GM19193 (cell line): ENCODE data around the gene SCRN2.

ENCODE experiments used
- POLR2A ChIP-seq: IDR thresholded peaks from 4 replicates; pipeline ENCODE4 v1.6.1; 2011; ENCODE audit not compliant: insufficient read depth, insufficient read length; ENCODE audit errors: extremely low read depth

Gene SCRN2

DNA sequence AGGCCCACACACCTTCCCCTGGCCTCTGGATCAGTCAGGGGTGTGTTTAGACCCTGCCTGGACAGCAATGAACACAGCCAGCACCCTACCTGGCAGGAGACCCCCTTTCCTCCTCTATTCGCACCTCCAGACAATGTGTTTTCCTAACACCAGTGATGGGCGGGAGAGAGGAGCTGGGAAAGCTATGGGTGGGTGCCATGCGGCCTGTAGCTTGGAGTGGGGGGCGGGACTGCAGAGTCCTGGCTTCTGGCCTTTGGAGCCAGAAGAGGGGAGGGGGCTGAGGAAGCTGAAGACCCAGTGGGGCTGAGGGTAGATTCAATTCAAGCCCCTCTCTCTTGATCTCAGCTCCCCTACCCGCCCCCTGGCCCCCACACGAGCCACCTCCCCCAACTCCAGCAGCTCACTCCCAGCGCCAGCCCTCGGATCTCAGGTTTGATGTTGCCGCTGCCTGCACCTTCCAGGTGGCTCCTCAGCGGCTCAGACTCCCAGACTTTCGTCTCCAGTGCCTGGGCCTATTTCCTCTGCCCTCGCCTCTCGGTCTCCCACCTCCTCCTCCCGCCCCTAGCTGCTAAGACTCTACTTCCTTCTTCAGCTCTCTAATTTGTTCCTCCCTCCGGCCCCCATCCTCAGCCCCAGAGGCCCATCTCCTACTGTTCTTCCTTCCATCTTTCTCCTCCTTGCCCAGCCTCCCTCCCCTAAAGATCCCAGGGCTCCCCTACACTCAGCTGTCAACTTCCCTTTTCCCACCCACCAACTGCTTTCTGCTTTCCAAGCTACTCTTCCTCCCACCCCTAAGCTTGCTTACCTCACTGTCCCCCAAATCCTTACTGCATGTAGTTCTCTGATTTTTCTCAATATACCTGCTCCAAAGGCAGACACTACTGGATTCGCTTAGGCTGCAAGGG lies 16.7 kb upstream of the SCRN2 start:
- TF ChIP-seq POLR2A: no peak

DNA sequence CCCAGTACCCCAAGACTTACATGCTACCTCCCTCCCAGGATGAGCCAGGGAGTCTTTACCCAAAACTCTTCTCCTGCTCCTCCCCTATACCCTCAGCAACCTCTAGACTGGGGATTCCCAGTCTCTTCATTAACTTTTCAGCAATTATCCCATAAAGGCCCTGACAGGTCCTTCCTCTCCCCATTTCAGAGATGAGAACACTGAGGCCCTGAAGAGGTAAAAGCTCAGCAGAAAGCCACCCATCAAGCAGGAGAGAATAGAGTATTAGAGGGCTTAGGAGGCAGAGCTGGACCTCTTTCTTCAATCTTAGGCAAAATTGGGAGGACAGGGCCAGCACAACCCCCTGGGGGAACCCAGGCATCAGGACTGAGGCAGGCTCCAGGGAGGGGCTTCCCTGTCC lies 15.8 kb upstream of the SCRN2 start:
- no peak for TF ChIP-seq POLR2A

DNA sequence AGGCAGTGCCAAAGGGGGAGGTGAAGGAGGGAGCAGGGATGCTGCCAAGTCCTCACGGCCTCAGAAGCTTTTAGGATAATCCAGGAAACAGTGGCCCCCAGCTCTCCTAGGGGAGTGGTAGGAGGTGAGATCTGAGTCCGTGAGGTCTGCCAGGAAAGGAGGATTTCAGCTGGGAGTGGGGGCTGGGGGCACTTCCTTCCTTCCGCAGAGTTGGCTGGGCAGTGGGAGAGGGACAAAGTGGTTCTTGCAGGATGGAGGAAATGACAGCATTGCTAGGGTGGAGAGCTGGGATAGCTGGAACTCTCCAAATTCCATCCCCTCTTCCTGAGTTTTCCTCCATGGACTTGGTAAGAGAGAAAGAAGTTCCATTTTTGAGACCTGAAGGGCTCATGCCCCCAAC lies 14.7 kb upstream of the SCRN2 start:
- no peak for TF ChIP-seq POLR2A

DNA sequence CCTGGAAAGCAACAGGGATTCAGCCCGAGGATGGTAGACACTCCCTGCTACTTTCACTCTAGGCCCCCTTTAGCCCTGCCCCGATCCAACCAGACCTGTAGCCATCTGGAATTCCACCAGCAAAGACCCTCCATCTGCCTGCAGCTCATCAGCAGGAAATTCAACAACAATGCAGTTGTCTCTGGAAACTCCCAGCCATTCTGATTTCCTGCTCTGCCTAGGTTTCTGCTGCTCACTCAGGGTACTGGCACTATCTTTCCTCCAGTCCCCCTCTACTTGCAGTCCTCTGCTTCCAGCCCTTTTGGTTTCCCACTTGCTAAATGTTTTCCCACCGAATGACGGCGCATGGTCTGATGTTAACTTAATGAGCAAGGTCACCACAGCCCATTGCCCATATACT lies 12.5 kb upstream of the SCRN2 start:
- TF ChIP-seq POLR2A: no peak

DNA sequence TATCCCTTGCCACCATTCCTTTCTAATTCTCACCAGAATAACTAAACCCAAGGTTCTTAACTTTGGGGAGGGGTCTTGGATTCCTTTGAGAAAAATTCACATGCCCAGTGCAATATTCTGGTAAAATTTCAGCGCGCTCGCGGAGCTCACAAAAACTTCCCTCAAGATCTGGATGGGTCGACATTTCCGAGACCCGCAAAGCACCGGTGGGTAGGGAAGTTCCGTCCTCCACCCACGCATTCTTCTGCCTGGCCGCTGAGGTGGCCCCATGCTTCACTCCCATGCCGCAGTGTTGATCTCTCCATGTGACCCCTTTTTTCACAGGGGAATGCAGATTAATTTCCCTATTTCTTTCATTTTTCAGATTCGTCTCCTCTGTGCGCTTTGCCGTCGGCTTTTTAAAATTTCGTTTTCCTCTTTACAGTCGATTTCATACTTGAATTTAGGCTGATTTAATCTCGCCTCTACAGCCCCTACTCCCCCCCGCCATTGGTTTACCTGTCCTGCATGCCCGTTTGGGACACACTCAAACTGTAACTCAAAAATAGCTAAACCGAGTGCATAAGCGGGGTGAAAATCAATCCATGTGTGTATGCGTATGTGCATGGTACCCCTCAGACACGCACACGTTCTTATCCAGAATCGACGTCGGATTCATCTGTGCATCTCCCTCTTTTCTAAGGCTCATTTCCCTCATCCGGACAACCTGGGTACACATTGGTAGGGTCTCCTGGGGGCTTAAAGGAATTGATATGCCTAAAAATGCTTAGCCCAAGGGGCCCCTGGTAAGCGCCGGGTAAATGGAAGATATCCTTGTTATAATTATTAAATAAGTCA lies 11.3 kb upstream of the SCRN2 start:
- TF ChIP-seq POLR2A: no peak

DNA sequence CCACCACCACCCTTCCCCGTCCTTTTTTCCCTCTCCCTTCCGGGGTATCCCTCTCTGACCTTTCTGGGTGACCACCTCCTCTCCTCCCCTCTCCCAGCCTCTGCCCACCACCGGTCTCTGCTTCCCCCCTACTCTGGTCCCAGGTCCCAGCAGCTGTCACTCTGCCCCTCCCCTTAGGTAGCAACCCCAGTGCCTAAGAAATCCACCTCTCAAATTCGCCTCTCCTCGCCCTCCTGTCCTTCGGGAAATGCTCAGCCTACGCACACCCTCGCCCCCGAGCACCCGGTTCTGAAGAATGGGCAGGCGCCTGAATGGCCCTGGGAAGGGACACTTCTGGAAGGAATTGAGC lies 10.7 kb upstream of the SCRN2 start:
- no peak for TF ChIP-seq POLR2A

DNA sequence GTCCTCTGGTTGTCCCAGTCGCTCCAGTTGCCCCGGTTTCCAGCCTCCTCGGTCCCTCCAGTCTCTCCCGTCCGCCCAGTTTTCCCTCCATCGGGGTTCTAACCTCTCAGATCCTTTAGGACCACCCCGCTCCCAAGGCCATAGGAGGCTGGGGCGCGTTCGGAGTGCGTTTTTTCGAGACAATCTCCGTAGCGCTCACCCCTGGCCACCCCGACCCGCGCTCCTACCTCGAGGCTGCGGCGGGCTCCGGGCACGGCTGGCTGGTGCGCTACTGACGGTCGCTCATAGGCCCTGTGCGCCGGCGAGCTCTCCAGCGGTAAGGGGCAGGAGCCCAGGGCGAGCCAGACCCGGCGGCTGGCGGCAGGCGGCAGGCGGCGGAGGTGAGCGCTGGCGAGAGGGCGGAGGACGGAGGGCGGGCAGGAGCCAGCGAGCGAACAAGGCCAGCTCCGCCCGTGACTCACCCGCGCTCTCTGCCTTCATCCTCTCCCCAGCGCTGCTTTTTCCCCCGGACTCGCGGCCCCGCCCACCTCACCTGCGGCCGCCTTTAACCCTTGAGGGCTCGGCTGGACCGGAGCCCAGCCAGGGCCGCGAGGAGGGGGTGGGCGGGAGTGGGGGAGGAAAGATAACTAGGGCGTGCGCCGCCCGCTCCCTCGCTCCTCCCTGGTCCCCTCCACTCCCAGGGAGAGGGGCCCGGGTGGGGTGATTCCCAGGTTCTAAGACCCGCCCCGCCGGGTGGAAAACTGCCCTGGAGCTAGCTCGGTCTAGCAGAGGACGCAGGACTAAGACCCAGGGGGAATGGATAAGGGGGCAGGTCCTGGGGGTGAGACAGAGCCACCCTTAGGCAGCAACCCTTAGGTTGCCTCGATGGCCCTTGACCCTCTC lies 9.9 kb upstream of the SCRN2 start, which contains the start of gene SP6:
Gene SP6 (minus strand): TSS at position 472 of the 882 bp plus-strand sequence. CDS start 2,734 bp downstream, outside the sequence.
- TF ChIP-seq POLR2A: no peak

DNA sequence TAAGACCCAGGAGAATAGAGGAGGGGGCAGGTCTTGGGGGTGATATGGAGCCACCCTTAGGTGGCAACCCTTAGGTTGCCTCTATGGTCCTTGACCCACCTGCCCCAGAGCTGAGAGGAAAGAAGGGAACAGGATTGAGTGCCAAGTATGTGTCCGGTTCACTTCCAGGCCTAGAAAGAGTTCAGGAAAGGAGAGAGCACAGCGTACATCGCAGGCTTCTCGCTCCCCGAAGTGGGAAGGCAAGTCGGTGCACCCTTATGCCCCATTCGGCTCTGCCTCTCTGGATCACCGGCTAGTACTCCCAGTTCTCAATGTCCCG lies 9.3 kb upstream of the SCRN2 start:
- TF ChIP-seq POLR2A: no peak

DNA sequence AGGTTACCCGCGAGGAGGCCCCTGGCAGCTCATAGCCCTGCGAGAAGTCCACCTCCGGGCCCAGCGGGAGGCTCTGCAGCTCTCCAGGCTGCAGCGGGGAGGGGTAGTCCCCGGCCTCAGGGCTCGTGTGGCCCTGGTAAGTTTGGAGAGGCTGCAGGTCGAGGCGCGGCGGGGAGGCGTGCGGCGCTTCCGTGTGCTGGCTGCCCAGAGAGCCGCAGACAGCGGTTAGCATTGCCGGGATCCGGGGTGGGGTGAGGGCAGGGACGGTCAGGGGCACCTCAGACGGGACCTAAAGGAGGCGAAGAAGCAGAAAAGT lies 7.1 kb upstream of the SCRN2 start:
- TF ChIP-seq POLR2A: no peak

DNA sequence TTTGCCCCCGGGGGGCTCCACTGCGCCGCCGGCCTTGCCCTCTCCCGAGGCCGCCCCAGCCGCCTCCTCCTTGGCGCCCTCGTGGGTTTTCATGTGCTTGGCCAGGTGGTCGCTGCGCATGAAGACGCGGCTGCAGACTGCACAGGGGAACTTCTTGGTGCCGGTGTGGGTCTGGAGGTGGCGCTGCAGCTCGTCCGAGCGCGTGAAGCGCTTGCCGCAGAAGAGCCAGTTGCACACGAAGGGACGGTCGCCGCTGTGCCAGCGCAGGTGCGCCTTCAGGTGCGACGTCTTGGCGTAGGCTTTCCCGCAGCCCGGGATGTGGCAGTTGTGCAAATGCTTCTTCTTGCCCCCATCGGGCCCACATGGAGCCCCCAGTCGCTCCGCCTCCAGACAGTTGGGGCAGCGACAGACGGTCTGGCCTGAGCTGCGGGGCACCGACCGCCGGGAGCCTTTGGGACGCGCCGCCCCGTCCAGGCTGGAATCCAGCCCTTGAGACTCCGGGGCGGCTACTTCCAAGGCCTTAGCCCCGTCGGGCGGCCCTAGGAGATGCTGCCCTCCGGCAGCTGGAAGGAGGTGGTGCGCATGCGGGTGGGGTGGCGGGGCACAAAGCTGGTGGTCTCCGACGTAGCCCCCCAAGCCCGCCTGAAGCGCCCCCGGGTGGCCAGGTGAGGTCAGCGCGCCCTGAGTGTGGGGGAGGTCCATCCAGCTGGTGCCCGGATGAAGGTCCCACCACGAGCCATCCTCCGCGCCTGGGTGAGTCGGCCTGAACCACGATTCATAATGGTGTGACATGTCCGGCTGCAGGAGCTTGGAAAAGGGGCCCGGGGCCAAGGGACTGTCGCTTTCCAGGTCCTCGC lies 6.5 kb upstream of the SCRN2 start:
- TF ChIP-seq POLR2A: no peak

DNA sequence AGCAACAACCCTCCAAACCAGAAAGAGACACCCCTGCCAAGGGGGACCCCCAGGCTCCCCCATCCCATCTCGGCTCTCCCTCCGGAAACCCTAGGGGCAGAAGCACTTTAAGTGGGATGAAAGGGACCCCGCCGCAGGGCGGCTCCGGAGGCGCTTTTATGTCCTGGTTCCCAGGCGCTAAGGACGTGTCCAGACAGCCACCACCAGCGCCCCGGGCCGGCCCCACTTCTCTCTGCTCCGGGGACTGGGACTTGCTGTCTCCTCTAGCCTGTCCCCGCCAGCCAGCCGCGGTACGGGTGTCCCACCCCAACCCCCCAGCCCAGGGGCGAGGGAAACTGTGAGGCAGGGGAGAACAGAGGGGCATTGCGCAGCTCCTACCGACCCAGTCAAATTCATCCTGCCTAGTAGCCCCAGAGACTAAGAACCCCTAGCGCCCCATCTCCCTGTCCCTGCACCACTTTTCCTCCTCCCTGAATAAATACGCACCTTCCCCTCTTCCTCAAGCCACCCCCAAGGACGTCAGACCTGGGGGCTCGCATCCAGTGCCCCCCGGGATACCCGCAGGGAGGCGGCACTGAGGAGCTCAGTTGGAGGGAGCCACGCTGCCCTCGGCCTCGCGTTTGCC lies 5.8 kb upstream of the SCRN2 start:
- TF ChIP-seq POLR2A: no peak

DNA sequence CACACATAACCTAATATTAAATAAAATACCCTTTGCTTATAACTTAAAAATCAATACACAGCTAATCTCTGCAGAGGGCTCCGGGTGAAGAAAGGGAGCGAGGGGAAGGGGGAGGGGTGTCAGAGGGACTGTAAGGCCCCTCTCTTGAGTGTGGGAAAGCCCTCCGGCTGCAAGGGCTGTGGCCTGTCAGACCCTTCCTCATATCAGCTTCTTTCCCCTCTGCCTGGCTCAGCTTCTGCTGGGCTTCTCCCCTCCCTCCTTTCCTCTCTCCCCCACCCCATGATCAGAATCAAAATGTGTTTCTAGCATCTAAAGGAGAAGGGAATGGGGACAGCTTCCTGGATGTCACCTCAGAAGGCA lies 4.6 kb upstream of the SCRN2 start:
- no peak for TF ChIP-seq POLR2A

DNA sequence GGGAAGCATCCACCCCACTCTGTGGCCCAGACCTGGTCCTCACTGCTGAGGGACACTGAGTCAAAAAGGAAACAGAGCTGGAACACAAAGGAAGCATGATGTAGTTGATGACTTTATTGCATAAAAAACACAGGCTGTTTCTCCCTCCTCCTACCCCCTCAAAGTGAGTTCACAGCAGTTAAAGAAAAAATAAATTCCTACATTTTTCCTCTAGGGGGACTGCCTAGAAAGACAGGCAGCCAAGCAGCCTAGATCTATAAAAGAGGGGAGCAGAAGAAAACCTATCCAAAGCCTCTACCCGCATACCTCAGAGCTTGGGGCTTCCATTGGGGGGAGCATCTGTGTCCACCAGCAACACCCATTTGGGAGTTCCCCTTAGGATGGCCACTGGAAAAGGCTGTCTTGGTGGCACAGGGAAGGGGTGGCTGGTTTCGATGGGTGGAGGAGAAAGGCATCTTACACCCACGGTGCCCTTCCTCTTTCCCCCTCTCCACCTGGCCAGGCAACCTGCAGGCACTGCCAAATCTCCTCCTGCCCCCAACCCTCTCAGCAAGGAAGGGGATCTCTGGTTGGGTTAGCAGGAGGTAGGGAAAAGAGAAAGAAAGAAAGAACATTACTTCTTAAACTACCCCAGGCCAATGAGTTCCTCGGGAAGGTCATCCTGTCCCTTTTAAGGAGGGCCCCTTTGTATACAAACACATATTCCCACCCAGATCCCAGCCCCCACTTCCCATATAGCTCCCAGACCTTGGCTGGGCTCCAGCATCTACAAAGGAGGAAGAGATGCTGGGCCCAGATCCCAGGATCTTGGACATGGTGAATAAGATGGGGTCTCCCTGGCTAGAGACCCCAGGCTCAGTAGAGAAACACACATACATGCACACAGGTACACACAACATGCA lies 4.0 kb upstream of the SCRN2 start:
- no peak for TF ChIP-seq POLR2A
